Stimulated activated CD8-positive, alpha-beta memory T cell treated with anti-CD3 and anti-CD28 coated beads, Interleukin-12 subunit alpha, Interleukin-12 subunit beta, amount 100 ng/mL, for 24 hours (primary cell): ENCODE measurements around the gene UBALD1.
"Not testable (repeated sequence)": the region's sequence is repeated elsewhere in the genome, so short reads cannot be mapped to it uniquely, and the experiment has no call there.

Experiments
- DNase-seq: peaks from one replicate; pipeline ENCODE4 v3.0.0-alpha.2; 2020; ENCODE audit errors: extremely low read depth

Gene UBALD1

DNA sequence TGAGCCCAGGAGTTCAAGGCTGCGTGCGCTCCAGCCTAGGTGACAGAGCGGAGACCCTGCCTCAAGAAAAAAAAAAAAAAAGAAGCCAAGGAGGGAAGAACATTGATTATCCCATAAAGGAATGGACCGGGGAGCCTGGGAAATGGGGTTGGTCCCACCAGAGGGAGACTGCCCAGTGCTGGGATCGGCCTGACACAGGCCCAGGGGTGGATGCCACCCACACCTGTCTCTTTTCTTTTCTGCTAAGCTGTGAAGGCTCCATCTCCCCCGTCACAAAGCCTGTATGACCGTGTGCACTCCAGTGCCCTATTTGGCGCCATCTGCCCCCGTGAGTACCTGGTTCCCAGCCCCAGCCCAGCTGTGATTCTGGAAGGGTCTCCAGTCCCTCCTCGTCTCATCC is 15.7 kb downstream of the UBALD1 start:
- no peak for DNase-seq

DNA sequence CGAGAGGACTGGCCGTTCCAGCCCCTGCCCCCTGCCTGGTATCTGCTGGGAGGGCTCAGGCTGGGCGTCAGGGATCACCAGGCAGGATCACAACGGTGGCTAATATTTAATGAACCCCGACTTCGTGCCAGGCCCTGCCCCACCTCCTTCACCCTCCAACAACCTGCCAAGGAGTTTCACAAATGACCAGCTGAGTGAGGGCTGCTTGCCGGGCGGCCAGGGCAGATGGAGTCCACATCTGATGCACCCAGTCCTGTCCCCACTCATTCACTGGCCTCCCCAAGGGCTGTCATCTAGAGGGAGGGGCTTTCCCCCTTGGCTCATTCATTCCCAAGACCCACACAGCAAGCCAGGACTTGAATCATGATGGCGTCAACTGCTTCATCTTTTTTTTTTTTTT is 17.5 kb downstream of the UBALD1 start:
- DNase-seq, result no peak

GRCh38 chr16:4594433-4595410 is 20.0 kb downstream of the UBALD1 start:
- no peak for DNase-seq

- DNase-seq, result no peak
Observed at GRCh38 chr16:4593086-4593485, 21.6 kb downstream of the UBALD1 start.

DNA sequence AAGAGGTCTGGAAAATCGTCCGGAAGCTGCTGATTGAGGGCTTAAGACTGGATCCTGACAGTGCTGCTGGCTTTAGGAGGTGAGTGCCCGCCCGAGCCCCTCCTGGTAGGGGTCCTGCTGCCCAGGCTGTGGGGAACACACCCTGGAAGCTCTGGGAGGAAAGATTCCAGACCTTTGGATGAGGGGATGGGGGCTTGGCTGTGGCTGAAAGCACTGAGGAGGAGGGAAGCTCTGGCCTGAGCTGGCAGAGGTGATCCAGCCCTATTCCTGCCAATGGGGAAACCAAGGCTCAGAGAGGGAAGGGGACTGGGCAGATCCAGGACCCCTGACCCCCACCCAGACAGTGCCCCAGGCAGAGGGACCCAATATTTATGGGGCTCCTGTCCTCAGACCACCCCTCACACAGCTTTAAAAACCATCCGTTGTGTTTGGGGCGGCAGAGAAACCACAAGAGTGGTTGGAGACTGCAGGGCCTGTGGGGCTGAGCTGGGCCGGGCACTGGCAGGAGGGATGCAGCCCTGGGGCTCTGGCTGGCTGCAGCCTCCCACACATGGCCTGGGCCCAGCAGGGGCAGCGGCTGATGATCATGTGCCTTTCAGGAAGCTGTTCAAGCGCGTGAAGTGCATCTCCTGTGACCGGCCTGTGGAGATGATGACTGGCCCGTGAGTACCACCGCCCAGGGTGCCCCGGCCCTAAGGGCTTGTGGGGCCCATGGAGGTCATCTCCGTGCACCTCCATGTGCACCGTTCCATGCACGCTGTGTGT is 22.8 kb downstream of the UBALD1 start:
- no peak for DNase-seq

GRCh38 chr16:4591191-4591590 is 23.5 kb downstream of the UBALD1 start:
- no peak for DNase-seq

GRCh38 chr16:4588961-4589360 is 25.7 kb downstream of the UBALD1 start:
- DNase-seq, result no peak

- DNase-seq, result no peak
Observed at GRCh38 chr16:4588386-4588785, 26.3 kb downstream of the UBALD1 start.

- no peak for DNase-seq
Observed at GRCh38 chr16:4586291-4586690, 28.4 kb downstream of the UBALD1 start.

DNA sequence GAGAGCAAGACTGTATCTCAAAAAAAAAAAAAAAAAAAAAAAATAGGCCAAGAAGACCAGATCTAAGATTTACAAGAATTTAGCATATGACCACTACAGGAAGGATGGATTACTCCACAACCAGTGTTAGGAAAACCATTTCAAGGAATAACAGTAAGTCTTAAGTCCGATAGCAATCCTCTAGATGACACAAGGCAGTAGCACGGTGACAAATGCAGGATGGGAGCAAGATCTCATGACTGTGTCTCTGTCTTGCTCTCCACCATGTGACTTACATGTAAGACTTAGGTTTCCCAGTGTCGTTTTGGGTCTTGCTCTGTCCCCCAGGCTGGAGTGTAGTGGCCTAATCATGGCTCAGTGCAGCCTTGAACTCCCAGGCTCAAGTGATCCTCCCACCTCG is 30.8 kb downstream of the UBALD1 start:
- DNase-seq, result no peak

DNA sequence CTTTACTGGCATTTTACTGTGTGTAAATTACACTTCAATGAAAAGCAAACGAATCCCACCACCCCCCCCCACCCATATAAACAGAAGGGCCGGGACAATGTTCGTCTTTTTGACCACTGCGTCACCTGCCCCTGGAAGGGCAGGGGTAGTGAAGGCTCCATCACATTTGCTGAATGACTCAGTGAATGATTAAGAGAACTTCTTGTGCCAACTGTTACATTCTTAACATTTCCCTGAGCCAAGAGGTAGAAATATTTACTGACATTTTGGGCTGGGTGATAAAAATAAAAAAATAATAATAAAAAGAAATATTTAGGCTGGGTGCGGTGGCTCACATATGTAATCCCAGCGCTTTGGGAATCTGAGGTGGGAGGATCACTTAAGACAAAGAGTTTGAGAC is 34.4 kb downstream of the UBALD1 start:
- DNase-seq, result no peak

DNA sequence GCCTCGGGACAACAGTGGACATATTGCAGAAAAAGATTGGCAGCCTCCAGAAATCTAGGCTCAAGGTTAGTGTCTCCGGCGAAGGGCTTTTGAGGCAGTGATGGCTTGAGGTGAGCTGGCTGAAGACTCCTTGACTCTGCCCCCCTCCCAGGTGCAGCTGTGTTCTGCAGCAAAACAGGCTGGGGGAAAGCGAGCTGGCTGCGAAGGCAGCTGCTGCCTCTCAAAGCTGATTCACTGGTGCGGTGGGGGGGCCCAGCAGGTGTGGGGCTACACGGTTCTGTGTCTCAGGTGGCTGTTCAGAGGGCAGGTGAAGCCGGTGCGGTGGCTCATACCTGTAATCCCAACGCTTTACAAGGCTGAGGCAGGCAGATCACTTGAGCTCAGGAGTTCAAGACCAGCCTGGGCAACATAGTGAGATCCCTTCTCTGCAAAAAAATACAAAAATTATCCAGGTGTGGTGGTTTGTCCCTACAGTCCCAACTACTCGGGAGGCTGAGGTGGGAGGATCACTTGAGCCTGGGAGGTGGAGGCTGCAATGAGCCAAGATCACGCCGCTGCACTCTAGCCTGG is 35.6 kb downstream of the UBALD1 start:
- DNase-seq, result no peak

DNA sequence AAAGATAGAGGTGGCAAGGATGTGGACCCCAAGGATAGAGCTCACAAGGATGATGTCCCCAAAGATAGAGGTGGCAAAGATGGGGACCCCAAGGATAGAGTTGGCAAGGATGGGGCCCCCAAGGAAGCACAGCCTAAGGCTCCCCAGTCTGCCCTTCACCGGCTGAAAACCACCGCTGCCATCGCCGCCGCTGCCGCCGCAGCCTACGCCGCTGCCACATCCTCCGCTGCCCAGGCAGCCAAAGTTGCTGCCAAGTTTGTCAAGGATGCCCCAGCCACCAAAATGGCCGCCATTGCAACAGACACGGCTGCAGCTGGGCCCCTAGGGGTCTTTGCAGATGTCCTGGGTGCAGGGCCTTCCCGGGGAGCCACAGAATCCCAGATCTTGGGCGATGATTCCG is 38.7 kb downstream of the UBALD1 start:
- DNase-seq, result no peak

DNA sequence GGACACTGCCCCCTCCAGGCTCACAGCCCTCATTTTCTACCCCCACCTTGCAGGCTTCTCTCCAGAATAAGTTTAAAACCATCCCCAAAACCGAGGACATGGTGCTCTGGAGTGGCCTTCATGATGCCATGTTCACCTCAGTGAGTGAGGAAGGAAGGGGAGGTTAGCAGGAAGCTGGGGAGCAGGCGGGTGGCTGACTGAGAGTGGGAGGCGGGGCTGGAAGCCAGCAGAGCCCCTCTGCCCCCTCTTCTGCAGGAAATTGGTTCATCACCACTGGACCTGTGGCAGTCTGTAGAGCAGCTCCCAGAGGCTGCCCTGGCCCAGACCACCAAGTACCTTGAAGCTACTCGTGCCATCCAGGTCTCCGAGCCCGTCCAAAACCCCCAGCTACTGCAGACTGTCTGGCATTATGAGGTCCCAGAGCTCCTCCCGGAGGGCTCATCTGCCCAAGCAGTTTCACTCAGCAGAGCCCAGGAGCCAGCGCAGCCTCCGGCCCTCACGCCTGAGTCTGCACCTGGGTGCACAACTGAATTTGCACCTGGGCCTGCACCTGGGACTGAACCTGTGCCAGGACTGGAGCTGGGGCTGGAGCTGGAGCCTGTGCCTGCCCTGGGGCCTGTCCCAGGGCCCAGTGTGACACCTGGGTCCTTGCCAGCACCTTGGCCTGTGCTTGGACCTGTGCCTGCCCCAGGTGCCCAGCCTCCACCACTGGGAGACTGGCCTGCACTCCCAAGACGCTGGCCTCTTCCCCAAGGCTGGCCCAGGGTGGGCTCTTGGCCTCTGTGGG is 39.6 kb downstream of the UBALD1 start:
- DNase-seq, result no peak

GRCh38 chr16:4573926-4574325 is 40.8 kb downstream of the UBALD1 start:
- not testable (repeated sequence) for DNase-seq

- DNase-seq, result no peak
Observed at GRCh38 chr16:4572715-4573114, 42.0 kb downstream of the UBALD1 start.

- DNase-seq, result no peak
Observed at GRCh38 chr16:4570688-4571321, 43.9 kb downstream of the UBALD1 start.

DNA sequence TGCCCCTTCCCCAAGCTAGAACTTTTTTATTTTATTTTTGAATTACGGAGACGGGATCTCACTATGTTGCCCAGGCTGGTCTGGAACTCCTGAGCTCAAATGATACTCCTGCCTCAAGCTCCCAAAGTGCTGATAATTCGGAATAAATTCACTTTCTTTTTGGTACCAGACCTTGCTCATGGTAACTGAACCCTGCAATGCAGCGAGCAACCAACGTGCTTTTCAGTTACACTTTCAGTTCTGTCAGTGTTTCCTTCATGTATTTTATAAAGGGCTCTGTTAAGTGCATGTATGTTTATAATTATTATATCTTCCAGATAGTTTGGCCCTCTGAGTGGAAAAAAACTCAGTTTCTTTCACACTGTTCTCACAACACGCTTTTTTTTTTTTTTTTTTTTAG is 44.6 kb downstream of the UBALD1 start:
- no peak for DNase-seq

- DNase-seq, result no peak
Observed at GRCh38 chr16:4566144-4566543, 48.5 kb downstream of the UBALD1 start.

DNA sequence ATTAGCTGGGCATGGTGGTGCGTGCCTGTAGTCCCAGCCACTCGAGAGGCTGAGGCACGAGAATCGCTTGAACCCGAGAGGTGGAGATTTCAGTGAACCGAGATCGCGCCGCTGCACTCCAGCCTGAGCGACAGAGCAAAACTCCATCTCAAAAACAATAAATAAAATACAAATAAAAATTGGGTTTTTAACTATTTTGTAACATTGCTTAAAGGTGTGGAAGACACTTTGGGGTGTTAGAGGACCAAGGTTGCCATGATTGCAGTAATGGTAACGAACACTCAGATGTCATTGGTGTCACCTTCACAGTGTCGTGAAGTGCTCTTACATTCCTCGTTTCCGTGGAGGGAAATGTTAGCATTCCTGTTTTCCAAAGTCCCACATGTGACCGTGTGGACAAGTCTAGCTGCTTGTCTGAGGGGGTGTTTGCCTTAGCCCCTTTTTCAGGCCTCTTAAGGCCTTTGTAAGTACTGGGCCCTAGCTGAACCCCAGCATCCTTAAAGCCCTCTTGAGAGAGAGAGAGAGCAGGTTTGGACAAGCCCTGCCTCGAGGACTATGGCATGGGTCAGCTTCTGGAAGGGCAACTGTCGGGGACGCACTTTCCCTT is 49.9 kb downstream of the UBALD1 start:
- DNase-seq, result no peak

DNA sequence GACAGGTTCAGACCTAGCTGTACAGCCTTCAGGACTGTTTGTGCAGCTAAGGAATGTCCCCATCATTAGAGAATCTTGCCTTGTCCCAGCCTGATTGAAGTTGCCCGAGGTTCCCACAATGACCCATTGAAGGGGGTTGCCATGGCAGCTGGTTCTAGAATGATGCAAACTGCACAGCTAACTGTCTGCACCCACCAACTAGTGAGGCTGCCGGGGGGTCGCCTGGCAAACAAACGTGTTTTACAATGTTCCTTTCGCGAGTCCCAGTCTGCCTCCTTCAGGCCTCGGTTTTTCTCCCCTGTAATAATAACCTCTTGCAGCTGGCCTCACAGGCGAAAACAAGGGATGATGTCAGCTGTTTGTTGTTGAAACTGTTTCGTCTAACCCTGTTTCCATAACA is 53.1 kb downstream of the UBALD1 start:
- no peak for DNase-seq
